Brain microvascular endothelial cell (primary cell): Measurements from ENCODE around the gene PRDM16.

ENCODE experiments used
- DNase-seq: peaks from one replicate; pipeline ENCODE4 v3.0.0-alpha.2; 2020
- H3K27ac ChIP-seq: fragments of 250-450 bp; sonication (Bioruptor Pico); 2 replicates; pipeline ENCODE4 v1.5.1; 2020; ENCODE audit warnings: mild to moderate bottlenecking, moderate library complexity
- H3K27me3 ChIP-seq: fragments of 250-450 bp; sonication (Bioruptor Pico); replicated peaks from 2 replicates; pipeline ENCODE4 v1.5.1; 2020; ENCODE audit warnings: mild to moderate bottlenecking
- H3K36me3 ChIP-seq: fragments of 250-450 bp; sonication (Bioruptor Pico); replicated peaks from 2 replicates; pipeline ENCODE4 v1.5.1; 2020; ENCODE audit warnings: mild to moderate bottlenecking
- H3K4me3 ChIP-seq: 2 replicates; pipeline ENCODE4 v1.5.1; 2011; ENCODE audit warnings: low read depth, mild to moderate bottlenecking, control low read depth, low read length, moderate library complexity
- in situ Hi-C: cut with HindIII; loops from 2 replicates; pipeline ENCODE4 v1.10.0; 2017; ENCODE audit warnings: low sequenced_read_pairs, low pct_ligation_motif_present
- TF ChIP-seq, protein P1 (sequence below): IDR thresholded peaks from 2 replicates; pipeline ENCODE4 v1.5.1; 2011; ENCODE audit warnings: low read depth, mild to moderate bottlenecking, moderate library complexity, low read length, control low read depth, inconsistent platforms; ENCODE audit errors: missing control alignments

PRDM16 gene

DNA sequence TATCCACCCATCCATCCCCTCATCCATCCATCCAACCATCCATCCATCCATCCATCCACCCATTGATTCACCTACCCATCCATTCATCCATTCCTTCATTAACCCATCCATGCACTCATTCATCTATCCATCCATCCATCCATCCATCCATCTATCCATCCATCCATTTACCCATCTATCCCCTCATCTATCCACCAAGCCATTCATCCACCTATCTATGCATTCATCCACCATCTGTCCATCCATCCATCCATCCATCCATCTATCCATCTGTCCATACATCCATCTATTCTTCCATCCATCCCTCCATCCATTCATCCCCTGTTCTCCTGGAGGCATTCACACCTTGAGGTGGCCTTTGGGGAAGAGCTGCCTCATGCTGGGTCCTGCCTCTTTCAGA, 107.0 kb downstream of the PRDM16 start:
- H3K27me3 ChIP-seq: no peaks in the 10 kb centered on the region
- DNase-seq: no peak
- in situ Hi-C loops: no loop called here
- TF ChIP-seq, protein P1, sequence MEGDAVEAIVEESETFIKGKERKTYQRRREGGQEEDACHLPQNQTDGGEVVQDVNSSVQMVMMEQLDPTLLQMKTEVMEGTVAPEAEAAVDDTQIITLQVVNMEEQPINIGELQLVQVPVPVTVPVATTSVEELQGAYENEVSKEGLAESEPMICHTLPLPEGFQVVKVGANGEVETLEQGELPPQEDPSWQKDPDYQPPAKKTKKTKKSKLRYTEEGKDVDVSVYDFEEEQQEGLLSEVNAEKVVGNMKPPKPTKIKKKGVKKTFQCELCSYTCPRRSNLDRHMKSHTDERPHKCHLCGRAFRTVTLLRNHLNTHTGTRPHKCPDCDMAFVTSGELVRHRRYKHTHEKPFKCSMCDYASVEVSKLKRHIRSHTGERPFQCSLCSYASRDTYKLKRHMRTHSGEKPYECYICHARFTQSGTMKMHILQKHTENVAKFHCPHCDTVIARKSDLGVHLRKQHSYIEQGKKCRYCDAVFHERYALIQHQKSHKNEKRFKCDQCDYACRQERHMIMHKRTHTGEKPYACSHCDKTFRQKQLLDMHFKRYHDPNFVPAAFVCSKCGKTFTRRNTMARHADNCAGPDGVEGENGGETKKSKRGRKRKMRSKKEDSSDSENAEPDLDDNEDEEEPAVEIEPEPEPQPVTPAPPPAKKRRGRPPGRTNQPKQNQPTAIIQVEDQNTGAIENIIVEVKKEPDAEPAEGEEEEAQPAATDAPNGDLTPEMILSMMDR: no peak
- H3K36me3 ChIP-seq: no peaks in the 10 kb centered on the region
- no peak overlapping the region for H3K27ac ChIP-seq
- no peak overlapping the region for H3K4me3 ChIP-seq

DNA sequence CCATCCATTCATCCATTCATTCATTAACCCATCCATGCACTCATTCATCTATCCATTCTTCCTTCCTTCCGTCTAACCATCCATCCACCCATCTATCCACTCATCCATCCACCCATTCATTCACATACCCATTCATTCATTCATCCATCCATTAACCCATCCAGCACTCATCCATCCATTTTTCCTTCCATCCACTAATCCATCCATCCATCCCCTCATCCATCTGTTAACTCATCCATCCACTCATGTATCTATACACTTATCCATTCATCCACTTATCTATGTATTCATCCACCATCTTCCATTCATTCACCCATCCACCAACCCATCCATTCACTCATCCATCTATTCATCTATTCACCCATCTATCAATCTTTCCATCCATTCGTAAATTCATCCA, 107.8 kb downstream of the PRDM16 start:
- no peak overlapping the region for H3K4me3 ChIP-seq
- no peaks in the 10 kb centered on the region for H3K36me3 ChIP-seq
- TF ChIP-seq, protein P1: no peak
- no peak for DNase-seq
- no peaks in the 10 kb centered on the region for H3K27me3 ChIP-seq
- H3K27ac ChIP-seq: no peak overlapping the region
- in situ Hi-C loops: no loop called here

DNA sequence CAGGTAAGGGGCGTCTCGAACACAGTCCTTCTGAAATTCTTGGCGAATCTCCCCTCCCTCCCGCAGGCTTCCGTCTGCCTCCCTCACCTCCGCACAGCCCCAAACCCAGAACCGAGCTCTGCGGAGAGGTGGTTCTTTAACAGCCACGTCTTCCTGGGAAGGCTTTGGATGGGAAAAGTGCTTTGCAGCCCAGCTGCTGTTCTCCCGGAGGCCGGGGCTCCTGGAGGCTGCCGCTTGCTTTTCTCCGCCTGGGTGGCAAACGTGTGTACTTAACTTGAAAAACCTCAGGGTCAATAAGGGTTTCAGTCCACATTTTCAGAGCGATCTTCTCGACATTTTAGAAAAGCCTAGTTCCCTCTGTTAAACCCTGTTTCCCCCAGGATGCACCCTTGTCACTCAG, 109.3 kb downstream of the PRDM16 start:
- H3K4me3 ChIP-seq: no peak overlapping the region
- H3K36me3 ChIP-seq: no peaks in the 10 kb centered on the region
- no peak overlapping the region for H3K27ac ChIP-seq
- TF ChIP-seq, protein P1: no peak
- no peak for DNase-seq
- H3K27me3 ChIP-seq: no peaks in the 10 kb centered on the region
- in situ Hi-C loops: no loop called here

GRCh38 chr1:3179471-3179870, 110.5 kb downstream of the PRDM16 start:
- DNase-seq: no peak
- in situ Hi-C loops: no loop called here
- H3K36me3 ChIP-seq: no peaks in the 10 kb centered on the region
- no peak overlapping the region for H3K27ac ChIP-seq
- TF ChIP-seq, protein P1: no peak
- no peaks in the 10 kb centered on the region for H3K27me3 ChIP-seq
- H3K4me3 ChIP-seq: no peak overlapping the region

GRCh38 chr1:3180915-3181314, 111.9 kb downstream of the PRDM16 start:
- DNase-seq: no peak
- TF ChIP-seq, protein P1: no peak
- Histone ChIP-seq H3K27me3 (no peaks in the 10 kb centered on the region), H3K4me3 (no peak overlapping the region), H3K27ac (no peak overlapping the region), H3K36me3 (no peaks in the 10 kb centered on the region)
- in situ Hi-C loops: no loop called here

DNA sequence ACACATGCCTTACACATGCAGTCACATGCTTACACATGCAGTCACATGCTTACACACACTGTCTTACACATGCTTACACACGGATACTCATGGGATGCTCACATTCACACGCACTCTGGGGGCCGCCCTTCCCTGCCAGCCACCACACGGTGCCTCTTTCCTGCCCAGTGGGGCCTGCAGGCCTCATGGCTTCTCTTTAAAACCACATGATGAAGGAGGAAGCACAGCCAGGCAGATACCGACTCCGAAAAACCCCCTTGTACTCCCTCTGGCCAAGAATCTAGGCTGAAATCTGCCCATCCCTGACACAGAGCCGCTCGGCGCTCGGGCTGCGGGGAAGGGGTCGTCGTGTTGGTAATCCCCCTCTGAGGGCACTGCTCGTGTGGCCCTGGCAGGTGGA, 113.0 kb downstream of the PRDM16 start:
- TF ChIP-seq, protein P1: no peak
- DNase-seq: no peak
- Histone ChIP-seq H3K4me3 (no peak overlapping the region), H3K27me3 (no peaks in the 10 kb centered on the region), H3K36me3 (no peaks in the 10 kb centered on the region), H3K27ac (no peak overlapping the region)
- in situ Hi-C loops: no loop called here
